Measurements from ENCODE around the gene TCF15.

The TCF15 gene, protein sequence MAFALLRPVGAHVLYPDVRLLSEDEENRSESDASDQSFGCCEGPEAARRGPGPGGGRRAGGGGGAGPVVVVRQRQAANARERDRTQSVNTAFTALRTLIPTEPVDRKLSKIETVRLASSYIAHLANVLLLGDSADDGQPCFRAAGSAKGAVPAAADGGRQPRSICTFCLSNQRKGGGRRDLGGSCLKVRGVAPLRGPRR

DNA sequence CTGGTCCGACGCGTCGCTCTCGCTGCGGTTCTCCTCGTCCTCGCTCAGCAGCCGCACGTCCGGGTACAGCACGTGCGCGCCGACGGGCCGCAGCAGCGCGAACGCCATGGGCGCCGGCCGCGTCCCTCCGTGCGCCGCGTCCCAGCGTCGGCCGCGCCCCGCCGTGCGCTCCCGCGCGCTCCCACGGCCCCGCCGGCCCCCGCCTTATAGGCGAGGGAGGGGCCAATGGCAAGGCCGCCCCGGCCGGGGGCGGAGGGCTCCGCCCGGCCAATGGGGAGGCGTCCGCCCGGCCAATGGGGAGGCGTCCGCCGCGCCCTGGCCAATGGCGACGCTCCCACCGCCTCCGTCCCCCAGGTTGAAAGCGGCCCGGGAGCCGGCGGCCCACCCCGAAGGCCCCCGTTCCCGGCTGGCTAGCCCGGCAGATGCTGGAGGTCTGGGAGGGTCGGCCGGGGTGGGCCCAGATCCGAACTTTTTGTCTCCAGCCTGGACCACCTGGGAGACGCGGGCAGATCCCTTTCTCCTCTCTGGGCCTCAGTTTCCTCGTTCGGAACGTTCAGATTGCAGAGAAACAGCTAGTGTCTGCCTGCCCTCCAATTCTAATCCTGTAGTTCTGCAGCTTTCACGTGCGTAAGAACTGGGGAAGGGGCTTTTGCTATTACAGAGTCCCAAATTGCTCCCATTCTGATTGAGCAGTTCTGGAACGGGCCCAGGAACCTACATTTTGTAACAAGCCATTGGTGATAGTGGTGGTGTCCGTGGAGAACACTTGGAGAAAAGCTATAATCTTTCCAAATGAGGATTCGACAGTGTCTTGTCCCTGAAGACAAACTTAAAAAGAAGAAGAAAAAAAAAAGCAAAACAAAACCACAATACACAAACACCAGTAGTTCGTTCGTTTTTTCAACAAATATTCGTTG is at the start of gene TCF15:
Gene TCF15 (minus strand): TSS at position 180 of the 917 bp plus-strand sequence. CDS start 72 bp downstream, at position 108.
- no peak for DNase-seq (ENCODE audit: low spot score)

DNA sequence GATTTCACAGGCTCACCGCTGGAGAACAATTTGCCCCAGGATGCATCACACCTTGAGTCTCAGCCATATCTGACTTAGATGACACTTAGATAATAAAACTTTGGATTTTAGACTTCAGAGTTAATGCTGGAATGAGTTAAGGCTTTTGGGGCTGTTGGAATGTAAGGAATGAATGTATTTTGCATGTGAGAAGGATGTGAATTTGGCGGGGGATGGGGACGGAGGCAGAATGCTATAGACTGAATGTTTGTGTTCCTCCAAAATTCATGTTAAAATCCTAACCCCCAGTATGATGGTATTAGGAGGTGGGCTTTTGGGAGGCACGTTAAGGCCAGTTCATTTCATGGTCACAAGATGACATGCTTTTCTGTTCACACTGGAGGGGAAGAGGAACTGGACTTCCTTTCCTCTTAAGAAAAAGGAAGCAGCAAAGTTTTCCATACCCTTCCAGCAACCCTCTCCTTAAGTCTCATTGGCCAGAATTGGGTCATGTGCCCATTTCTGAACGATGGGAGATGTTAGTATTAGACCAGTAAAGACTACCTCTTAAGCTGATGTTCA is 48.7 kb upstream of the TCF15 start:
- no peak for DNase-seq (ENCODE audit: low spot score)

DNA sequence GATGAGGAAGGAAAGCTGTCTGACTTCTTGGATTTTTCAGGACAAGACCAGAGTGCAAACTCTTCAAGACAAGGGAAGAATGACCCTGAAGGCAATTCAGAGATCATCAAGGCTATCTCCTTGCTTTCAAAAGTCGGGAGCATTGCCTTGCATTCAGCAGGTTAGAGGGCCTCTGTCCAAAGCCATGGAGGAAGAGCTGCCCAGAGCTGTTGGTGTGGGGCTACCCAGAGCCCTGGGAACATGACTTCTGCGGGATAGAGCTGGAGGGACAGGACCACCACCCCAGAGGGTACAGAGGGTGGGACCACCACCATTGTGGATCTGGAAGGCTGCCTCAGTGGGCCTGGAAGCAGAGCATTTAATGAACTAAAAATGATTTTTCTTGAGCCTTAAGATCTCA is 48.1 kb upstream of the TCF15 start:
- DNase-seq (ENCODE audit: low spot score) = no peak

DNA sequence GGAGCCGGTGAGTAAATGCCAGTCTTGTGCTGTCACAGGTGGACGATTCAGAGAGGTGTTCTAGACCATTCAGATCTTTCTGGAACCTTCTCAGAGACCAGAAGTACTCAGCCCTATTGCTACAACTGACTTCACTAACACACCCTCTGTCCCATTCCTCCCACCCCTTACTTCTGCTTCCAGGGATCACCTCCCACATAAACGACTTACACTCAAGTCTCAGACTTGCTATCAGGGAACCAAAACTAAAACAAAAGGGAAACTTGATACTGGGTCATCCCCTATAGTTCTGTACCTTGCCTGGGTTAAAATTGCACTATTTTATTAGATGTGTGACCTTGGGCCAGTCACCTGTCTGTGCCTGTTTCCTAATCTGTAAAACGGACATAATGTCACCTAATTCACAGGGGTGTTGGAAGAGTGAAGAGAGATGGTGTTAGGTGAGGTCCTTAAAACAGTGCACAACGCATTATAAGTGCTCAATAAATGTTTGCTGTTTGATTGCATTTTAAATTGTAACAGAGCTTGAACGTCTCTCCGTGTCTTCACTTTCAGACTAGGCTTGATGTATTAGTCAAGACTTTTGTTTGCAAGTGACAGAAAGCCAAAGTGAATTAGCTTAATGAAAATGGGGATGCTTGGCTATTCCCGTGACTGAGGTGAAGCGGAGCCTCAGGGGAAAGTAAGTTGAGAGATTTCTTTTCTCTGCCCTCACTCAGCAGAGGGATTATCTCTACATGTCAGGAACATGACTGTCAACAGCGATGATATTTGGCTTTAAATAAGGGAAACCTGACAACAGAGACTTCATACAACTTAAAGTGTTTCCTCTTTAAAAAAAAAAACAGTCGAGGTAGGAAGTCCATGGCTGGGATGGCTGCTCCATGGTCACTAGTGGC is 45.9 kb upstream of the TCF15 start:
- no peak for DNase-seq (ENCODE audit: low spot score)

DNA sequence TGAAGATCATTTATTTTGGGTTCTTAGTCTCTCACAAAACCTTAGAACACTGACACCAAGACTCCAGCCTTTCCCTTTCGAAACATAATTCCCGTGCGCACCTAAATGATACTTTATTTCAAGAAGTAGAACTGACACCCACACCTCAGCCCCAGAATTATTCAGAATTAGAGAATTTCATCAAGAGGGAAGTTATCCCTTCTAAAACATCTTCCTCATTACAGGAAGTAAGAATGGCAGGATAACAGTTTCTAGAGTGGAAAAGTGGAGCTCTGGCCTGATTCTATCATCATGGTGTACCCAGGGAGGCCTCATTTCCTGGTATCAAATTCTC is 44.3 kb upstream of the TCF15 start:
- no peak for DNase-seq (ENCODE audit: low spot score)

DNA sequence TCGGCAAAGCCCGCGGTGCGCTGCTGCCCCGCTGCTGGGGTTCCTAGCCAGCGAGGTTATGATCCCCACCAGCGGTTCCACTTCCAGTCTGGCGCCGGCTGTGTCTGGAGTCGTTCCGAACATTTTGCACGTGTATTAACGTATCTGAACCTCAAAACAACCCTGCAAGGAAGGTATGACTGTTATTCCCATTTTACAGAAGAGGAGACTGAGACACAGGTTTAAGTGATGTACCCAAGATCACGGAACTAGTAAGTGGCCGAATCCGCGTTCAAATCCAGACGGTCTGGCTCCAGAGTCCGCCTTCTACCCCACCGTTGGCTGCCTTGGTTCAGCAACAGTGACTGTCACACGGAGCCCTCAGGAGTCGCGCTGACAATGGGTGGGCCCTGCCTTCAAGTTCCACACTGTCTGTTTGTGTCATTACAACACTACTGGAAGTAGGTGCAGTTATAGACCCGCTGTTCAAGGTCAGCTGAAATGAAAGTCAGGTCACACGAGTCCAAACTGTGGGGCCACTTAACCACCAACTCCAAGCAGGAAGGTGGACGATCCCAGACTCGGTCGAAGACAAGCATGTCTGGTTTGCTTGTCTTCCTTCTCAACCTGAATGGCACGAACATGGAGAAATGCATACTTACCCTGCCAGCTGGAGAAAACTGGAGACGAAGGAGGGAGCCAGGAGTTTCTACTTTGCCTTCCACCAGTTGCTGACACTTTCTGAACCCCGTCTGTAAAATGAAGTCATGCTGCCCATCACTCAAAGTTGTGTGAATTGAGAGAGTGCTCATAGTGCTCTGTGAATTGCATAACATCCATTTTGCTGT is 43.7 kb upstream of the TCF15 start:
- no peak for DNase-seq (ENCODE audit: low spot score)

DNA sequence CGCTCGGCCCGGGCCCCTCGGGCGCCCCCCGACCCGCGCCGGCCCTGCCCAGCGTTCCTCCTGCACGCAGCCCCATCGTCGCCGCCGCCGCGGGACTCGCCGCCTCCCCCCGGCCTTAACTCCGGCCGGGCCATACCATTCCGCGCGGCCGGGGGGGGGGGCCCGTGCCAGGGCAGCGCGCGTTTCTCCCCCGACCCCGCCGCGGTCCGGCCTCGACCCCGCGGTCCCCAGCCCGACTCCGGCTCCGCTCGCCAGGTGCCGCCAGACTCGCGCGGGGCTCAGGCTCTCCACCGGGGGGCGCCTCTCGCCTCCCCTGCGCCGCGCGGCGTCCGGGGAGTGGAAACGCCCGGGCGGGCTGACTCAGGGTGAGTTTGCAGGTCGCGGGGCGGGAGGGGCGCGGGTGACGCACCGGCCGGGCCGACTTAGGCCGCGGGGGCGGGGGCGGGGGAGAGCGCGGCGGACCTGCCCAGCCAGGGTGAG is 43.0 kb upstream of the TCF15 start, which contains the start of gene SRXN1:
Gene SRXN1 (minus strand): TSS at position 91 of the 480 bp plus-strand sequence. CDS start 15 bp downstream, at position 76.
- DNase-seq (ENCODE audit: low spot score) = peak; percentile 87

DNA sequence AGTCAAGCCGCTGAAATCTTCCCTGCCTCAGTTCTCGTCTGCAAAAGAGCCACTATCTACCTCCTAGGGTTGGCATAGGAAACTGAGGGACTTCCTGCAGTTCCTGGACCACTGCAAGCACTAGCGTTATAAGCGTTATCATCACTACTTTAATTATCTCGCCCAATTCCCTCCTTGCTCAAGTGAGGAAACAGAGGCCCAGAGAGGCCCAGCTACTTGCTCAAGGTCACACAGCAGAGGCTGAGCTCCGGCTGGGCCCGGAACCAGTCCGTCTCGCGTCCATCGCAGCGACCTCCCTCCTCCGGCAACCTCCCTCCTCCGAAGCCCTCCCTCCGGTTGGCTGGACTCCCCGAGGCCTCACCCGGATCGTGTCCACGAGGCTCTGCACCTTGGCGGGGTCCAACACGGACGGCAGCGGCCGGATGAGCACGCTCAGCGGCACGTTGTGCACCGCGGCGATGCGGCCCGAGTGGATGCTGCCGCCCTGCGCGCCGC is 42.6 kb upstream of the TCF15 start:
- DNase-seq (ENCODE audit: low spot score) = peak; percentile 5

DNA sequence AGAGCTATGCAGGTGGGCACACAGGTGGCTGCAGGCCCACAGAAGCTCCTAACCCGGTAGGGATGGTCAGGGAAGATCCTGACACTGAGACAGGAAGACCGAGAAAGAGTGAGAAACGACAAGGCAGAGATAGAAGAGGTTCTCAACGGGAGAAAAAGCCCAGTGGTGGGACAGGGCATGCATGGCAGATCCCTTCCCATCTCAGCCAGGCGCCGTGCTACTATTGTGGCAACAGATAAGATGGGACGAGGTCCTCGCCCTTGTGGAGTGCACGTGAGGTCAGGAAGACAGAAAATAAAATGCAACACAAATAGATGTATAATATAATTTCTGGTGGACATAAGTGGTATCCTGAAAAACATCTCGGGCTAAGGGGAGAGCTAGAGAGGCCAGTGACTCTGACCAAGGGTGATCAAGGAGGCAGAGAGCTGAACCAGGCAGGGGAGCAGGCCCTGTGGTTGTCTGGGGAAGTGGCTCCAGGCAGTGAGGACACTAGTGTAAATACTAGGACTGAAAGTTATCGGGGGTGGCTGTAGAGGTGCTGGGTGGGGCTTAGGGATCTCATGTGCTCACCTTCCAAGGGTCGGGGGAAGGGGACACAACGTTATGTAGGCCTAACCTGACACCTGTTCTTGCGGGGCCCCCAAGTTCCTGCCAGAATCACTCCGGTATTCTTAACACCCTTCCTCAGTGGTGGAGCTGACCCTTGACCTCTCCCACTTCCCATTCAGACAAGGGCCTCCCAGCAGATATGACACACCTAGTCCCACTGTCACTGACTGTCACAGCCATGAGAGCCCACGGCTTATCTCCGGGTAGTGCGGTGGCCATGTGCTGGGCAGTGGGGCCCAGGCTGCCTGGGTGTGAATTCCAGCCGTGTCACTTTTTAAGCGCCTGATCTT is 41.9 kb upstream of the TCF15 start:
- DNase-seq (ENCODE audit: low spot score) = no peak

DNA sequence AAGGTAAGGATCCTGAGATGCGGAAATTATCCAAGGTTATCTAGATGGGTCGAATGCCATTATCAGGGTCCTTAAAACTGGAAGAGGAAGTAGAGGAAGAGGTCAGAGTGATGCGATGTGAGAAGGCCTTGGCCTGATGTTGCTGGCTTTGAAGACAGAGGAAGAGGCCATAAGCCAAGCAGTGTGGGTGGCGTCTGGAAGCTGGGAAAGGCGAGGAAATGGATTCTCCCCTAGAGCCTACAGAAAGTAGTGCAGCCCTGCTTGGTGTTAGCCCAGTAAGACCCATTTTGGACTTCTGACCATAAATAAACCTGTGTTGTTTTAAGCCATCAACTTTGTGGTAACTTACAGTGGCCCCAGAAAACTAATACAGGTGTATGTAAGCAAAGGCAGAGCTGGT is 40.8 kb upstream of the TCF15 start:
- no peak for DNase-seq (ENCODE audit: low spot score)

DNA sequence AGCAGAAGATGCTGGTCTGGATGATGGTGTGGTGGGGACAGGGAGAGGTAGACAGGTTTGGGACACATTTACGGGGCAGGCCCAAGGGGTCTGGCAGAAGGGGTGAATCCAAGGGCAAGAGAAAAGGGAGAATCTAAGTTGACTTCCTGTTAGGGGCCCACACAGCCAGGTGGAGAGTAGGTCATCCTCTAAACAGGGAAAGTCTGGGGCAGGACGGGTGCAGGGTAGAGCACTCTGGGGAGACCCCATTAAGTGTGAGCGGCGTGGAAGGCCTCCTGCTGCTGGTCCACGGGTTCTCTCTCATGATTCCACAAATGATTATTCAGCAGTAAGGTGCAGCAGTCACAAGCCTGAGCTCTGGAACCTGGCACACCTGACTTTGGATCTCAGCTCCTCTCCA is 40.2 kb upstream of the TCF15 start:
- DNase-seq (ENCODE audit: low spot score) = no peak

DNA sequence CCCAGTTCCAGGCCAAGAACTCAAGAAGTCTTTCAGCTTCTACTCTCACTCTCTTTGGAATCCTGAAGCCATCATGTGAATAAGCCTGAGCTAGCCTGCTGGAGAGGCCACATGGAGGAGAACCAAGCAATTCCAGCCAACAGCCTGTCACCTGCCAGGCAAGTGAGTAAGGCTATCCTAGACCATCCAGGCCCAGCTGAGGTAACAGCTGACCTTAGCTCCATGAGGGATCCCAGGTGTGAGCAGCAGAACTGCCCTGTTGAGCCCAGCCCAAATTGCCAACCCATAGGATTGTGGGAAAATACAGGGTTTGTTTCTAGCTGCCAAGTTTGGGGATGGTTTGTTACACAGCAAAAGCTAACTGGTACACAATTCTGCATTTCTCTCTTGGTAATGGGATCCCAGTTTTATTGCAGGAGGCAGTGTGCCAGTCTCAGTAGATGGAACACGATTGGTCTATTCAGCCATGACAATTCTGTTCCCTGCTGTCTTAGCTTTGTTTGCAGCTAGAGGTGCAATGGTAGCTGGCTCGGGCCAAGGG is 37.4 kb upstream of the TCF15 start:
- DNase-seq (ENCODE audit: low spot score) = no peak

DNA sequence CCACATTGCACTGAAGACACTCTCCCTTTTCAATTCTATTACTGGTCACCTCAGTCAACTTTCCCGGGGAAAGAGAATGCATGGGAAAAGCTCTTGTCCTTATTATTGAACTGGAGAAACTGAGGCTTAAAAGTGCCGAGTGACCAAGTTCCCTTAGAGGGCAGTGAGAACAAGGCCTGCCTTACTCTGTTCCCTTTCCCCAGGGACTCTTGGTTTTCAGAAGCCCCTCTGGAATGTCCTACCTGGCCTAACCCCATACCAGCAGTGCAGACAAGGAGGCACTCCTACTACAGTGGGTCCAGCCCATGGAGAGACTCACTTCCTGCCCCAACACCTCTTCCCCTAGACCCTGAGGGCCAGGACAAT is 36.7 kb upstream of the TCF15 start:
- DNase-seq (ENCODE audit: low spot score) = no peak

DNA sequence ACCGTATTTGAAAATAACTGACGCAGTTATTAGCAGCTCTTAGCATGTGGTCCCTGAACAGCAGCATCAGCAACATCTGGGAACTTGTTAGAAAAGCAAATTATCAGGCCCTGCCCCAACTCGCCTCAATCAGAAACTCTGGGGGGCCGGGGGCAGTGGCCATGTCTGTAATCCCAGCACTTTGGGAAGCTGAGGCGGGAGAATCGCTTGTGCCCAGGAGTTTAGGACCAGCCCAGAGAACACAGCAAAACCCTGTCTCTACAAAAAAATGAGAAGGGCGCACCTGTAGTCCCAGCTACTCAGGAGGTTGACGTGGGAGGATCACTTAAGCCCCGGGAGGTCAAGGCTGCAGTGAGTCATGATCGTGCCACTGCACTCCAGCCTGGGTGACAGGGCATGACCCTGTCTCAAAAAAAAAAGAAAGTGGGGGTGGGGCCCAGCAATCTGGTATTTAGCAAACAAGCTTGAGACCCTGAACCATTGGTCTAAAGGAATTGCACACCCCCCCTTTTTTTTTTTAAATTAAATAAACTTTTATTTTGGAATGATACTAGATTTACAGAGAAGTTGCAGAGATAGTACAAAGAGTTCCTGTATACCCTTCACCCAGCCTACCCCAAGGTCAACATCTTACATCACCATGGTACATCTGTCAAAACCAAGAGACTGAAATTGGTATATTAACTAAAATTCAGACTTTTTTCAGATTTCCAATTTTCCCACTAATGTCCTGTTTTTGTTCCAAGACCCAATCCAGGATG is 36.2 kb upstream of the TCF15 start:
- no peak for DNase-seq (ENCODE audit: low spot score)

DNA sequence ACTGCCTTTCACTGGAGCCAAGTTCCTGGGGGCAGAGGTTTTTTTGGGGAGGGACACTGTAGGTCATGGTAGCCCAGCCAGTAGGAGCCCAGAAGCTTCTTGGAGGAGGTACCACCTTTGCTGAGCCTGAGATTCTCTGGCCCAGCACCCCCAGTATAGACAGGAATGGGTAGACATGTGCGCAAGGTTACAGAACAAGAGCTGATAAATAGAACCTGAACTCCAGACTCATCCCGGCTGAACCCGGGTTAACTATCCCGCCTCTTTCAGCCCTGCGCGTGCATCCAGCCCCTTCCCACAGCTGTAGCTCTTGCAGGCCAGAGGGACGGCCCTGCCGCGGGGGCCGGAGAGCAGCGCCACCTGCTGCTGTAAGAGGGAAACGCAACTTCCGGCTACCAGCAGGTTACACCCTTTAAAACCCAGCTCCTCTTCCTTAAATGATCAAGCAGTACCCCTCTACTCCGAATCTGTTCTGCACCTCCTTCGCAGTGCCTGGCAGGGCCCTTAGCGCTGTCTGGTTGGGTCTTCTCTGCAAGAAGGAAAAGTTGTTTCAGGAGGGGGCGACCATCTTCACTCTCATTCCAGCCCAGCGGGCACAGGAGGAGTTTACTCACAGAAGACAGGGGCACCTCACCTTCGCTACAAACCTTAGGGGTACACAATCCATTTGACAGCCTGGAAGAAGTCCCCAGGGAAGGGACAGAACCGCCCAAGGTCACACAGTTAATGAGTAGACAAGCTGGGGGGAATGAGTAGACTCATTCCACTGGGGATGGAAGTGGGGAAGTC is 35.4 kb upstream of the TCF15 start:
- peak; percentile 62 for DNase-seq (ENCODE audit: low spot score)

DNA sequence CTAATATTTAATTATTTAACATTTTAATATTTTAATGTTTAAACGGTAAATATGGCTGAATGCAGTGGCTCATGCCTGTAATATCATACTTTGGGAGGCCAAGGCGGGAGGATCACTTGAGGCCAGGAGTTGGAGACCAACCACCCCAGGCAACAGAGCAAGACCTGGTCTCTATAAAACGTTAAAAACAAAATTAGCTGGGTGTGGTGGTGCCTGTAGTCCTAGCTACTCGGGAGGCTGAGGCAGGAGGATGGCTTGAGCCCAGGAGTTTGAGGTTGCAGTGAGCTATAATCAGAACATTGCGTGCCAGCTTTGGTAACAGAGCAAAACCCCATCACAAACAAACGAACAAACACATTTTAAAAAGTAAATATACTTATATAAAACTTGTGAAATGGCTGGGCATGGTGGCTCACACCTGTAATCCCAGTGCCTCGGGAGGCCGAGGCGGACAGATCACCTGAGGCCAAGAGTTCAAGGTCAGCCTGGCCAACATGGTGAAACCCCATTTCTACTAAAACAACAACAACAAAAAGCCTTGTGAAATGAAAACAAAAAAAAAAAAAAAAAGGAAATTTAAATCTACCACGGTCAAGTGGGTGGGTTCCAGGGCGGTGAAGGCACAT is 34.7 kb upstream of the TCF15 start:
- no peak for DNase-seq (ENCODE audit: low spot score)

DNA sequence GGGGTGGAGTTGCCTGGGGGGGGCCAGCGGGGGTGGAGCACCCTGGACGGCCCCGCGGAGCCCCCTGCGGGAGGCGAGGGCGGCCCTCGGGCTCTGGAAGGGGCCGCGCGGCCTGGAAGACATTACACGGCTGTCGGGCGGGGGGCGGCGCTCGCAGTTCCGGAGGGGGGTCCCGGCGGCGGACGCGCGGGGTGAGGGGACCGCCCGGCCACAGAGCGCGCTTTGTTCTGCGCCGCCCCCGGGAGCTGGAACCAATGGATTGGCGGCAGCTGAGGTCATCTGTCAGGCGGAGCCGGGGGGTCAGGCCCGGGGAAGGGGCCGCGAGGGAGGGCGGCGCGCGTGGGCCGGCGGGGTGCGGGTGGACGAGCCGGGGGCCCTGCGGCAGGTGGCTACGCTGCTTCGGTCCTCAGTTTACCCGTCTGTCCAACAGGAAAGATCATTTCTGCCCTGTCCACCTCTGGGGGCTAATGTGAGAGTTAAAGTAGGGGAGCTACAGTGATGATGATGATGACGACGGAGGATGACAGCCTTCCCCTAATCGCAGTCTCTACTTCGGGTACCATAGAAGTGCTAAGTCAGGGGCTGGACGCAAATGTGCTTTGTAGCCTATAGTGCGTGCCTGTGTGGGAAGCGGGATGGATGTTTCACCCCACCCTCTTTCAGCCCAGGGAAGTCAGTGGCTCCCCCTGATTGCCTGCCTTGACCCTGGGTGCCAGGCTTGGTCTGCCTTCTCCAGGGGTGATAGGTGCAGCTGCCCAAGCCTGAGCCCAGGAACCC is 32.5 kb upstream of the TCF15 start:
- DNase-seq (ENCODE audit: low spot score) = no peak

All from CD4-positive, alpha-beta T cell treated with Interleukin-15 for 4 hours (primary cell).